ENCODE data around the gene PFN1.

GRCh38 chr17:4938688-4939545, 9.4 kb downstream of the PFN1 start:
- TF ChIP-seq CTCF (IDR thresholded peaks at IDR 0.05; ENCODE audit: extremely low read depth in 1 of 2, insufficient read depth in 1 of 2, low read depth in 1 of 2, low read length in 2 of 2) (no peak), POLR2A (IDR thresholded peaks at IDR 0.05; ENCODE audit: low read depth, low read length) (no peak), EZH2 (IDR thresholded peaks at IDR 0.05; ENCODE audit: borderline replicate concordance, low read depth, low read length, severe bottlenecking) (no peak), MYC (IDR thresholded peaks at IDR 0.05; ENCODE audit: low read depth, low read length) (no peak), GATA2 (IDR thresholded peaks at IDR 0.05; ENCODE audit: insufficient read depth, insufficient read length, low read depth, low read length) (no peak), POLR2AphosphoS5 (IDR thresholded peaks at IDR 0.05; ENCODE audit: insufficient read depth, low read depth, low read length) (no peak)
- TF ChIP-seq, protein P1, sequence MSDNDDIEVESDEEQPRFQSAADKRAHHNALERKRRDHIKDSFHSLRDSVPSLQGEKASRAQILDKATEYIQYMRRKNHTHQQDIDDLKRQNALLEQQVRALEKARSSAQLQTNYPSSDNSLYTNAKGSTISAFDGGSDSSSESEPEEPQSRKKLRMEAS (IDR thresholded peaks at IDR 0.05; ENCODE audit: insufficient read depth, insufficient read length): no peak

All from endothelial cell of umbilical vein (primary cell).